ENCODE data around the gene LRRC74B. TPM values are rescaled to one million over a fixed set of nuclear protein-coding genes. Genes with fewer than 3 reads are reported as not detected.

Gene LRRC74B
- total RNA-seq, 4 donors from 2014 or later: not detected

DNA sequence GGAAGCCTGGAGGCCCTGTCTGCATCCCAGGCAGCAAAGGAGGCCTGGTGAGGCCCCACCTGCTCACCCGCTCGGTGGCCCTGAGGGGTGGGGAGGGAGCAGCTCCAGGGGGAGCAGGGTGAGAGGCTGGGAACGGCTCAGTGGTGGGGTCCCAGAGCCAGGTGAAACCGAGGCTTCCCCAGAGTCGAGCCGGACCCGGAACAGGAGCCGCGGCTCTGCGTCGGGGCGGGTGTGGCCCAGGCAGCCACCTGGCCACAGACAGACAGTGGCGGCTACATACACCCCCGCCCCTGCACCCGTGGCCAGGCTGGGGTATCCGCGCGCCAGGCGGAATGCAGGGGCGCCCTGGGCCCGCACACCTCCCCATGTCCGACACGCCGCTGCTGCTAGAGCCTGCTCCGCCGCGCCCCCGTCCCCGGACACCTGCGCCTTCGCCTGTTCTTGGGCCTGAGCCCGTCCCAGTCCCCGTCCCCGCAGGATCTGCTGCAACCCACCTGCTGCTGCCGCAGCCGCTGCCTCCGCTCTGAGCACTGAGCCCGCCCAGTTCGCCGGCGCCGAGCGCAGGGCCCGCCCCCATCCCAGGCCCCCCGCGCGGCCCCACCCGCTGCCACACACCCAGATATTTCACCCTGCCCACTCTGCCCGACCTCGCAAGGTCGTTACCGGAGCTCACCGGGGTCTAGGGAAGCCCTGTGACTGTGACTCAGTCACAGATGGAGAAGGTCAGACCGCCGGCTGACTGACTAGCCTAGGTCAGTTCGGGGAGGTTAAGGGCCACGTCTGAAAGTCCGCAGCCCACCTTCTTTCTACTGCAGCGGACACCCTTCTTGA lies 13.5 kb upstream of the LRRC74B start, which contains the start of gene SLC7A4:
Gene SLC7A4 (minus strand): TSS at position 525 of the 831 bp plus-strand sequence. CDS start 749 bp downstream, outside the sequence.
- H3K4me3 ChIP-seq: peak within 1 kb of the TSS in 3 of 4 donors; percentile 24 to 44 (median 28)
- H3K27me3 ChIP-seq: peaks cover 17 to 20% (median 19%) of the 10 kb centered on the region in 3 donors
- DNase-seq: peak in 1 of 2 donors; percentile 35

DNA sequence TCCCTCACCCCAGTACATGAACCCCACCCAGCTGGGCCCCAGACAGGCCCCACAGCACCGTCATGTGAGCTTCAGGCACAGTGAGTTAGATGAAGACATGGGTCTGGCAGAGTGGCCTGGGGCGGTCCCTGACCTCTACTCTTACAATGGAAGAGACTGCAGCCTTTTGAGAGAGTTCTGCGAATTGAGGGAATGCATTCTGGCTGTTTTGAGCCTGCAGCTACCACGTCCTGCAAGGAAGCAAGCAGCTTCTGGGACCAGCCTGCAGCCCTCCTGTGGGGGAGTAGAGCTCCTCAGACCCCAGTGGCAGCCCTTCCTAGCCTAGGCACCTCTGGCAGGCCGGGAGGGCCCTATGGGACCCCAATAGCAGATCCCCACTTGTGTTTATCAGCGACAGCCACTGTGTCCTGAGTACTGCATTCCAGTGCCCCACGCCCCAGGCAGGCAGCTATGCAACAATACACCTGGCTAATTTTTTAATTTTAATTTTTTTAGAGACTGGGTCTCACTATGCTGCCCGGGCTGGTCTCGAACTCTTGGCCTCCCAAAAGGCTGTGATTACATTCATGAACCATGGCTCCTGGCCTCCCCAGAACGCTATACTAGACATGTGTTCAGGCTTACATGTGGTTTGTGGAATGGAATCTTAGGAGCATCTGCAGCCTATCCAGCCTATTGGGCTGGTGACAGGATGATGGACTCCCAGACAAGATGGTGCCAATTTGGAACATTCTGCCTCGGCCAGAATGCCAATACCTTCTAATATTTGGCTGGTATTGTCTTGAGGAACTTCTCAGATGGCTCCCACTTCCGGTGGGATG lies 12.7 kb upstream of the LRRC74B start:
- in situ Hi-C loops (cut with MboI; ENCODE audit: low sequenced_read_pairs in 4 of 4): loop anchor here in 1 of 4 donors (10.0 kb wide), 1 partner anchor 62 kb away; no protein-coding TSS in a partner anchor
- DNase-seq (no peak), ATAC-seq (no peak)
- no peaks in the 10 kb centered on the region for H3K9me3 ChIP-seq
- no peaks in the 10 kb centered on the region for H3K36me3 ChIP-seq
- intact Hi-C loops (cut with DNase I; ENCODE audit: low total_unique reads): loop anchor here (5.0 kb wide), 1 partner anchor 39 kb away; no protein-coding TSS in a partner anchor
- TF ChIP-seq, protein P1, sequence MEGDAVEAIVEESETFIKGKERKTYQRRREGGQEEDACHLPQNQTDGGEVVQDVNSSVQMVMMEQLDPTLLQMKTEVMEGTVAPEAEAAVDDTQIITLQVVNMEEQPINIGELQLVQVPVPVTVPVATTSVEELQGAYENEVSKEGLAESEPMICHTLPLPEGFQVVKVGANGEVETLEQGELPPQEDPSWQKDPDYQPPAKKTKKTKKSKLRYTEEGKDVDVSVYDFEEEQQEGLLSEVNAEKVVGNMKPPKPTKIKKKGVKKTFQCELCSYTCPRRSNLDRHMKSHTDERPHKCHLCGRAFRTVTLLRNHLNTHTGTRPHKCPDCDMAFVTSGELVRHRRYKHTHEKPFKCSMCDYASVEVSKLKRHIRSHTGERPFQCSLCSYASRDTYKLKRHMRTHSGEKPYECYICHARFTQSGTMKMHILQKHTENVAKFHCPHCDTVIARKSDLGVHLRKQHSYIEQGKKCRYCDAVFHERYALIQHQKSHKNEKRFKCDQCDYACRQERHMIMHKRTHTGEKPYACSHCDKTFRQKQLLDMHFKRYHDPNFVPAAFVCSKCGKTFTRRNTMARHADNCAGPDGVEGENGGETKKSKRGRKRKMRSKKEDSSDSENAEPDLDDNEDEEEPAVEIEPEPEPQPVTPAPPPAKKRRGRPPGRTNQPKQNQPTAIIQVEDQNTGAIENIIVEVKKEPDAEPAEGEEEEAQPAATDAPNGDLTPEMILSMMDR (IDR thresholded peaks at IDR 0.05 in 4 of 5, conservative IDR thresholded peaks at IDR 0.05 in 1 of 5): no peak
- TF ChIP-seq POLR2A (IDR thresholded peaks at IDR 0.05): no peak
- H3K27me3 ChIP-seq: peaks cover 17 to 20% (median 19%) of the 10 kb centered on the region in 3 donors
- peak overlapping the region in 2 of 4 donors; percentile 28 to 44 for H3K4me3 ChIP-seq
- peaks cover 15 to 17% of the 10 kb centered on the region in 2 donors for H3K4me1 ChIP-seq
- no peak overlapping the region for H3K27ac ChIP-seq

More for the DNA sequence above, 13.5 kb upstream of the LRRC74B start, which contains the start of gene SLC7A4:
- H3K9me3 ChIP-seq: no peaks in the 10 kb centered on the region
- intact Hi-C loops (cut with DNase I; ENCODE audit: low total_unique reads): loop anchor here (5.0 kb wide), 1 partner anchor 40 kb away; no protein-coding TSS in a partner anchor
- peaks cover 7 to 14% of the 10 kb centered on the region in 2 donors for H3K4me1 ChIP-seq
- no peaks in the 10 kb centered on the region for H3K36me3 ChIP-seq
- no peak within 1 kb of the TSS for H3K27ac ChIP-seq
- TF ChIP-seq, protein P1 (IDR thresholded peaks at IDR 0.05 in 4 of 5, conservative IDR thresholded peaks at IDR 0.05 in 1 of 5): no peak
- TF ChIP-seq POLR2A (IDR thresholded peaks at IDR 0.05): peak in 1 of 2 donors; percentile 25
- ATAC-seq: peak; percentile 15
- in situ Hi-C loops (cut with MboI; ENCODE audit: low sequenced_read_pairs in 4 of 4): loop anchor here in 1 of 4 donors (10.0 kb wide), 1 partner anchor 63 kb away; no protein-coding TSS in a partner anchor

DNA sequence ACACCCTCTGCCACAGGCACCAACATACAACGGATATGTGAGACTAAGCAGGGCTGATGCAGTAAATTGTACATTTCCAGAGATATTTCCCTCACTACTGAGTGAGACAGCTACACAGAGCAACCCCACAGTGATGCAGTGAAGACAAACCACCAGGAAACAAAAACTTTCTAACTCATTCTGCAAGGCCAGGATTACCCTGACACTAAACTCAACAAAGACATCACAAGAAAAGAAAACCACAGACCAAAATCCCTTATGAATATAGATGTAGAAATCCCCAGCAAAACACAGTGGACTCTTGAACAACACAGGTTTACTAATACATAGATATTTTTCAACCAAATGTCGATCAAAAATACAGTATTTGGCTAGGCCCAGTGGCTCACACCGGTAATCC lies 11.9 kb upstream of the LRRC74B start:
- H3K4me1 ChIP-seq: peaks cover 23 to 25% of the 10 kb centered on the region in 2 donors
- TF ChIP-seq, protein P1 (IDR thresholded peaks at IDR 0.05 in 4 of 5, conservative IDR thresholded peaks at IDR 0.05 in 1 of 5): no peak
- TF ChIP-seq POLR2A (IDR thresholded peaks at IDR 0.05): no peak
- H3K27me3 ChIP-seq: peaks cover 17 to 20% (median 19%) of the 10 kb centered on the region in 3 donors
- DNase-seq: no peak
- no peak overlapping the region for H3K27ac ChIP-seq
- in situ Hi-C loops (cut with MboI; ENCODE audit: low sequenced_read_pairs in 4 of 4): loop anchor here in 1 of 4 donors (10.0 kb wide), 1 partner anchor 61 kb away; no protein-coding TSS in a partner anchor
- intact Hi-C loops (cut with DNase I; ENCODE audit: low total_unique reads): loop anchor here (5.0 kb wide), 1 partner anchor 38 kb away; no protein-coding TSS in a partner anchor
- H3K9me3 ChIP-seq: no peaks in the 10 kb centered on the region
- no peaks in the 10 kb centered on the region for H3K36me3 ChIP-seq
- ATAC-seq: no peak
- no peak overlapping the region for H3K4me3 ChIP-seq

DNA sequence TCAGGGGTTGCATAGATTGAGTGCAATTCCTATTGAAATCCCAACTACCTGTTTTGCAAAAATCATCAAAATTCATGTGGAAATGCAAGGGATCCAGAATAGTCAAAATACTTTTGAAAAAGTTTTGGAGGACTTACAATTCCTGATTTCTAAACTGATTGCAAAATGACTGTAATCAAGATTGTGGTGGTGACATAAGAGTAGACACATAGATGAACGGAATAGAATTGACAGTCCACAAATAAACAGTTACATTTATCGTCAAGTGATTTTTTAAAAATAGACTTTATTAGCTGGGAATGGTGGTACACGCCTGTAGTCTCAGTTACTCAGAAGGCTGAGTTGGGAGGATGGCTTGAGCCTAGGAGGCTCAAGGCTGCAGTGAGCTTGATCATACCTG lies 10.8 kb upstream of the LRRC74B start:
- Histone ChIP-seq H3K27me3 (peaks cover 17 to 20% (median 19%) of the 10 kb centered on the region in 3 donors), H3K4me1 (peaks cover 27 to 32% of the 10 kb centered on the region in 2 donors), H3K4me3 (no peak overlapping the region), H3K36me3 (no peaks in the 10 kb centered on the region), H3K9me3 (no peaks in the 10 kb centered on the region), H3K27ac (no peak overlapping the region)
- in situ Hi-C loops (cut with MboI; ENCODE audit: low sequenced_read_pairs in 4 of 4): loop anchor here in 1 of 4 donors (10.0 kb wide), 1 partner anchor 60 kb away; no protein-coding TSS in a partner anchor
- TF ChIP-seq, protein P1 (IDR thresholded peaks at IDR 0.05 in 4 of 5, conservative IDR thresholded peaks at IDR 0.05 in 1 of 5): no peak
- no peak for TF ChIP-seq POLR2A (IDR thresholded peaks at IDR 0.05)
- ATAC-seq (no peak), DNase-seq (no peak)
- intact Hi-C loops (cut with DNase I; ENCODE audit: low total_unique reads): loop anchor here (5.0 kb wide), 1 partner anchor 37 kb away; no protein-coding TSS in a partner anchor
